Spleen (tissue), 11 donors: ENCODE data around the gene CFL1. TPM values are rescaled to one million over a fixed set of nuclear protein-coding genes. Genes with fewer than 3 reads are reported as not detected.

Experiments used
- DNase-seq: peaks from one replicate; pipeline ENCODE4 v3.0.0-alpha.2; 2020
- H3K27ac ChIP-seq, 8 donors: fragments of 200-600 bp; sonication (generic) in 7 of 8; 1 replicate in 4 of 8; 2 replicates in 4 of 8; pipeline versions ENCODE4 v1.5.0 to v1.8.0; 2016 to 2021; ENCODE audit warnings: inconsistent platforms in 4 of 8, mild to moderate bottlenecking in 4 of 8, moderate library complexity in 1 of 8
- H3K27me3 ChIP-seq, 7 donors: fragments of 200-600 bp; sonication (generic) in 6 of 7; replicated peaks in 1 of 7; 1 replicate in 4 of 7; 2 replicates in 3 of 7; pipeline versions ENCODE4 v1.5.0 to v1.8.0; 2016 to 2021; ENCODE audit warnings: inconsistent platforms in 3 of 7, mild to moderate bottlenecking in 1 of 7
- H3K36me3 ChIP-seq, 6 donors: fragments of 200-600 bp; sonication (generic) in 5 of 6; 1 replicate in 4 of 6; 2 replicates in 2 of 6; pipeline versions ENCODE4 v1.5.0 to v1.8.0; 2016 to 2021; ENCODE audit warnings: inconsistent platforms in 2 of 6
- H3K4me1 ChIP-seq, 6 donors: fragments of 200-600 bp; sonication (generic) in 5 of 6; 1 replicate in 3 of 6; 2 replicates in 3 of 6; pipeline versions ENCODE4 v1.5.0 to v1.8.0; 2016 to 2021; ENCODE audit warnings: inconsistent platforms in 3 of 6
- H3K4me3 ChIP-seq, 8 donors: fragments of 200-600 bp; sonication (generic) in 7 of 8; 1 replicate in 4 of 8; 2 replicates in 4 of 8; pipeline versions ENCODE4 v1.5.0 to v1.8.0; 2016 to 2021; ENCODE audit warnings: inconsistent platforms in 4 of 8, mild to moderate bottlenecking in 4 of 8, moderate library complexity in 2 of 8
- H3K9me3 ChIP-seq, 8 donors: fragments of 200-600 bp; sonication (generic) in 7 of 8; 1 replicate in 4 of 8; 2 replicates in 4 of 8; pipeline versions ENCODE4 v1.5.0 to v1.8.0; 2016 to 2021; ENCODE audit warnings: inconsistent platforms in 4 of 8
- POLR2A ChIP-seq, 3 donors: fragments of 450-650 bp; IDR thresholded peaks; one replicate each; pipeline ENCODE4 v1.5.1; 2017; ENCODE audit warnings: antibody characterized with exemption in 3 of 3, mild to moderate bottlenecking in 1 of 3
- POLR2AphosphoS5 ChIP-seq, 3 donors: sonication (generic); formaldehyde crosslinking; IDR thresholded peaks; one replicate each; pipeline ENCODE4 v1.5.1; 2017; ENCODE audit warnings: antibody characterized with exemption in 3 of 3
- WGBS, 5 donors: extraction: QIAGEN DNeasy Blood & Tissue Kit in 3 of 5; methylation state at CpG; one replicate each; pipeline versions ENCODE4 v1.1.5 to v1.1.7; 2013 to 2018; 5-methylcytosine and 5-hydroxymethylcytosine counted together
- intact Hi-C: fragments of 100-400 bp; cut with DNase I; formaldehyde crosslinking; loops from one replicate; pipeline ENCODE4 v1.15.0; 2023; ENCODE audit warnings: low total_unique reads
- polyA plus RNA-seq, 3 donors: library from polyadenylated mRNA; stranded (reverse); fragments of 200-250 nt; gene quantifications; one replicate each; pipeline ENCODE4 v1.2.1, GENCODE V29; 2013
- total RNA-seq, 7 donors: library from RNA; depleted of rRNA in 3 of 7; stranded (reverse); fragments of >200 nt in 3 of 7; fragmentation: NEBNext Ultra II Directional in 4 of 7; extraction: Animal tissue kit (Norgen Biotek cat#: 25700) in 4 of 7; gene quantifications; one replicate each; pipeline versions ENCODE4 v1.1.0 to v1.2.1, GENCODE V29; 2016 to 2021
- TF ChIP-seq, protein P1 (sequence below), 11 experiments: fragments of 200-600 bp in 7 of 11; fragments of 450-650 bp in 4 of 11; sonication (generic) in 4 of 11; IDR thresholded peaks in 8 of 11; conservative IDR thresholded peaks in 3 of 11; 1 replicate in 7 of 11; 2 replicates in 4 of 11; pipeline versions ENCODE4 v1.4.0 to v1.8.0; 2016 to 2021; ENCODE audit warnings: antibody characterized with exemption in 11 of 11, inconsistent platforms in 4 of 11, mild to moderate bottlenecking in 1 of 11
- donor health status: healthy with polysubstance abuse.
- donor health status: DM: no; HTN: no; CAD: no; lungs with moderate emphysema.
- donor health status: DM: no; HTN: no; CAD: no.
- donor health status: Bipolar disorder and iron deficiency.
- donor health status: healthy.
- donor health status: DM: no; HTN: no; CAD: no.
- donor health status: DM: yes; HTN: yes; CAD: no.

The CFL1 gene
- total and polyA plus RNA-seq, 10 donors: 562 to 1,219 (median 865) TPM

DNA sequence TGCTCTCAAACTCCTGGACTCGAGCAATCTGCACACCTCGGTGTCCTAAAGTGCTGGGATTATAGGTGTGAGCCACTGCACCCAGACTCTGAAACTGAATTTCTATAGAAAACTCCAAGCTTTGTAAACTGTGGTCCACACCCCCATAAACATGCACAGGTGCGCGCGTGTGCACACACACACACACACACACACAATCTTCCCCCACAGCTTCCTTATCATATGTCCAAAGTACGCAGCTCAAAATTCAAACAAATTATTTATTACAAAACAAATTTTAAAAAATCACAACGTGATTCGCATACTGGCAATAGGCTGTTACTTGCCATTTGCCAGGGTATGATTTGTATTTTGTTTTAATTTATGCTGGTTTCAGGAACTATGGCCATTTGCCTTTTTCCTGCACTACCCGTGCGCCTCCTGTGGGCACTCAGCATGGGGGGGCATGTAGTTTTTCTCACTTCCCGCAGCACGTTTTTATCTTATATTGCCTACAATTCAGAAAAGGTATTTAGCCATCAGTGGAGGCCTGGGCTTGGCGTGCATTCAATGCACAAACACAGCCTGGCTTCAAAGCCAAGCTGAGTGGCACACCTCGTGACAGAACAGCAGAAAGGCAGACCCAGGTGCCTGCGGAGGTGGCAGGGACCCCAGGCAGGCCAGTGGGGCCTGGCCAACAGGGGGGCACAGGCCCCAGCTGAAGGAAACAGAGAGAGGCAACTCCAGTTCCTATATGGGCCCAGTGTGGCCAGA, 35.0 kb downstream of the CFL1 start:
- 74 to 88% (median 83%) methylated on average over 15 of the region's 15 CpGs for WGBS, 5 donors
- Histone ChIP-seq H3K4me3 (no peak overlapping the region), H3K36me3 (no peaks in the 10 kb centered on the region), H3K9me3 (no peaks in the 10 kb centered on the region), H3K27ac (no peak overlapping the region), H3K4me1 (peaks cover 0 to 12% (median 5%) of the 10 kb centered on the region in 6 donors), H3K27me3 (no peaks in the 10 kb centered on the region)
- intact Hi-C loops: no loop called here
- no peak for DNase-seq
- TF ChIP-seq POLR2AphosphoS5 (IDR thresholded peaks at IDR 0.05): no peak
- TF ChIP-seq, protein P1, sequence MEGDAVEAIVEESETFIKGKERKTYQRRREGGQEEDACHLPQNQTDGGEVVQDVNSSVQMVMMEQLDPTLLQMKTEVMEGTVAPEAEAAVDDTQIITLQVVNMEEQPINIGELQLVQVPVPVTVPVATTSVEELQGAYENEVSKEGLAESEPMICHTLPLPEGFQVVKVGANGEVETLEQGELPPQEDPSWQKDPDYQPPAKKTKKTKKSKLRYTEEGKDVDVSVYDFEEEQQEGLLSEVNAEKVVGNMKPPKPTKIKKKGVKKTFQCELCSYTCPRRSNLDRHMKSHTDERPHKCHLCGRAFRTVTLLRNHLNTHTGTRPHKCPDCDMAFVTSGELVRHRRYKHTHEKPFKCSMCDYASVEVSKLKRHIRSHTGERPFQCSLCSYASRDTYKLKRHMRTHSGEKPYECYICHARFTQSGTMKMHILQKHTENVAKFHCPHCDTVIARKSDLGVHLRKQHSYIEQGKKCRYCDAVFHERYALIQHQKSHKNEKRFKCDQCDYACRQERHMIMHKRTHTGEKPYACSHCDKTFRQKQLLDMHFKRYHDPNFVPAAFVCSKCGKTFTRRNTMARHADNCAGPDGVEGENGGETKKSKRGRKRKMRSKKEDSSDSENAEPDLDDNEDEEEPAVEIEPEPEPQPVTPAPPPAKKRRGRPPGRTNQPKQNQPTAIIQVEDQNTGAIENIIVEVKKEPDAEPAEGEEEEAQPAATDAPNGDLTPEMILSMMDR (IDR thresholded peaks at IDR 0.05 in 8 of 11, conservative IDR thresholded peaks at IDR 0.05 in 3 of 11): no peak
- no peak for TF ChIP-seq POLR2A (IDR thresholded peaks at IDR 0.05)

DNA sequence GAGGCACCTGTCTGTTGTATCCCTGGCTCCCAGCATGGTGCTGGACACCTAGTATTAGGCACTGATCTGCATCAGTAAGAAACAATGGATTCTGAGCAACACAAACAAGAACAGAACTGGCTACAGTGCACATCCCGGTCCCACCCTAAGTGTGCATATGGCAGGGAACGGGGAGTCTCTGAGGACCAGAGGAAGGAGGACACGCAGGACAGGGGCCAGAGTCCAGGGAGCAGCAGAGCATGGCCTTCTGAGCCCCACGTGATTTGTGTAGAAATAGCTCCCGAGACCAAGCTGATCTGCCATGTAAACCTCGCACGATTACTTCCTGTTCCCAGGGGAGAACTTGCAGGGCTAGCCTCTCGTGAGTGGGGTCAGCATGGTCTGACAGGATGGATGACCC, 36.9 kb downstream of the CFL1 start:
- DNase-seq: no peak
- H3K27me3 ChIP-seq: no peaks in the 10 kb centered on the region
- H3K9me3 ChIP-seq: no peaks in the 10 kb centered on the region
- TF ChIP-seq, protein P1 (IDR thresholded peaks at IDR 0.05 in 8 of 11, conservative IDR thresholded peaks at IDR 0.05 in 3 of 11): no peak
- TF ChIP-seq POLR2A (IDR thresholded peaks at IDR 0.05) (no peak), POLR2AphosphoS5 (IDR thresholded peaks at IDR 0.05) (no peak)
- H3K27ac ChIP-seq: no peak overlapping the region
- no peak overlapping the region for H3K4me3 ChIP-seq
- 40 to 70% (median 54%) methylated on average over 8 of the region's 8 CpGs for WGBS, 5 donors
- peaks cover 4 to 29% (median 21%) of the 10 kb centered on the region in 6 donors for H3K4me1 ChIP-seq
- intact Hi-C loops: no loop called here
- no peaks in the 10 kb centered on the region for H3K36me3 ChIP-seq

DNA sequence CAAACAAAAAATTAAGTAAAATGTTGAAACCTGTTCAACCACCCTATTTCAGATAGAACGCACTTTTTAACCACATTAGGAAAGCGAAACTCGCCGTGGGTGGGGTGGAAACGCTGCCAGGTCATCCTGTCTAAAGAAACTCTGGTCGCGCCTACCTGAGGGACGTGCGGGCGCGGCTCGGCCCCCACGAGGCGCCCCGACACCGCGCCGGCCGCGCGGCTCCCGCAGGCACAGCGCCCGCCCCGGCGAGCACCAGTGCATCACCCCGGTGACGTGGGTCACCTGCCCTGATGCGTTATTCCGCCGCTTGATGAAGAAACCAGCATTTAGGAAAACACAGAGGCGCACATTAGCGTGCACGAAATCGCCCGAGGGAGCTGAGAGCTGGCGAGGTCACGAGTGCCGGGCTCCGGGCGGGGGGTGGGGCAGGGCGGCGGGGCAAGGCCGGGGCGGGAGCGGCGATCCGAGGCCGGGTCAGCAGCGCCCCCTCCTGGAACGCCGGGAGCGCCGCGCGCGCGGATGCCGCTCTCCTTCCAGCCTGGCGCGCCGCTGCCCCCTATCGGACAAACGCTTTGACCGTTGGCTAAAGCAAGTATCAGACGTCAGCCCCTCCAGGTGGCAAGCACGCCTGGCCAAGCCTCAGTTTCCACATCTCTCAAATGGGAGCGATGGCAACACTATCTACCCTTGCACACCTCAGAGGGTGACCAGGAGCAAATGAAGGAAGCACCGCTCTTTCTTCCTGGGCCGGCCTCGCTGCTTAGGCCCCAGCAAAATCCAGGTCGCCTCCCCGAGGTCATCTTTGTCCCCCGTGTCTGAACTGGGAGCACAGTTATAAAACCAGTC, 39.9 kb downstream of the CFL1 start:
- peaks cover 0 to 10% (median 0%) of the 10 kb centered on the region in 6 donors for H3K36me3 ChIP-seq
- H3K27me3 ChIP-seq: no peaks in the 10 kb centered on the region
- intact Hi-C loops: loop anchor here (5.0 to 10.0 kb wide), 3 partner anchors 46 to 191 kb away; partner anchors contain the start of gene KAT5
- H3K4me3 ChIP-seq: peak overlapping the region; percentile 43 to 91 (median 66)
- WGBS, 5 donors: 5 to 24% (median 6%) methylated on average over 21 to 74 of the region's 74 CpGs
- H3K4me1 ChIP-seq: peaks cover 4 to 31% (median 21%) of the 10 kb centered on the region in 6 donors
- peak; percentile 99 for DNase-seq
- H3K9me3 ChIP-seq: no peaks in the 10 kb centered on the region
- TF ChIP-seq, protein P1 (IDR thresholded peaks at IDR 0.05 in 8 of 11, conservative IDR thresholded peaks at IDR 0.05 in 3 of 11): peak; percentile 89 to 100 (median 100)
- TF ChIP-seq POLR2AphosphoS5 (IDR thresholded peaks at IDR 0.05): peak; percentile 70 to 85 (median 75)
- no peak for TF ChIP-seq POLR2A (IDR thresholded peaks at IDR 0.05)
- peak overlapping the region; percentile 69 to 91 (median 85) for H3K27ac ChIP-seq
